RWPE2 (cell line): ENCODE measurements around the gene RDH13.
A peak's percentile ranks its signal among the peaks of the same experiment; 100 is the strongest.

Experiments used
- ATAC-seq: fragments of 200-7000 bp; cut with Tn5 transposase; 3 replicates; pipeline ENCODE4 v1.9.1; 2021; ENCODE audit warnings: low read depth
- DNase-seq: peaks from one replicate; pipeline ENCODE4 v3.0.0-alpha.2; 2020; ENCODE audit warnings: low spot score
- H3K27ac ChIP-seq: fragments of 450-650 bp; 2 replicates; pipeline ENCODE4 v1.5.1; 2017; ENCODE audit warnings: mild to moderate bottlenecking; ENCODE audit not compliant: poor library complexity, severe bottlenecking
- H3K27me3 ChIP-seq: fragments of 250-450 bp; sonication (Bioruptor Pico); 2 replicates; pipeline ENCODE4 v1.5.1; 2021; ENCODE audit warnings: mild to moderate bottlenecking, moderate library complexity; ENCODE audit not compliant: insufficient read depth, poor library complexity, severe bottlenecking
- H3K36me3 ChIP-seq: fragments of 250-450 bp; sonication (Bioruptor Pico); 2 replicates; pipeline ENCODE4 v1.5.1; 2020; ENCODE audit warnings: low read depth, mild to moderate bottlenecking, moderate library complexity
- H3K4me1 ChIP-seq: fragments of 250-450 bp; sonication (Bioruptor Pico); 2 replicates; pipeline ENCODE4 v1.5.1; 2021; ENCODE audit warnings: mild to moderate bottlenecking, moderate library complexity; ENCODE audit not compliant: insufficient read depth, poor library complexity, severe bottlenecking
- H3K4me3 ChIP-seq: fragments of 250-450 bp; sonication (Bioruptor Pico); 2 replicates; pipeline ENCODE4 v1.5.1; 2021; ENCODE audit warnings: mild to moderate bottlenecking, moderate library complexity; ENCODE audit not compliant: severe bottlenecking
- H3K9me3 ChIP-seq: fragments of 250-450 bp; sonication (Bioruptor Pico); 2 replicates; pipeline ENCODE4 v1.5.1; 2021; ENCODE audit warnings: mild to moderate bottlenecking, moderate library complexity; ENCODE audit not compliant: severe bottlenecking
- CTCF ChIP-seq: fragments of 450-650 bp; IDR thresholded peaks from one replicate; pipeline ENCODE4 v1.5.1; 2017; ENCODE audit warnings: mild to moderate bottlenecking, moderate library complexity; ENCODE audit not compliant: poor library complexity, severe bottlenecking

The RDH13 gene

GRCh38 chr19:55071913-55072312, 9.0 kb upstream of the RDH13 start:
- Histone ChIP-seq H3K9me3 (no peaks in the 10 kb centered on the region), H3K4me1 (peaks cover 8% of the 10 kb centered on the region), H3K27me3 (peaks cover 4% of the 10 kb centered on the region), H3K36me3 (no peaks in the 10 kb centered on the region), H3K27ac (no peak overlapping the region), H3K4me3 (no peak overlapping the region)
- DNase-seq (no peak), ATAC-seq (no peak)
- no peak for TF ChIP-seq CTCF

- Histone ChIP-seq H3K27ac (no peak overlapping the region), H3K4me3 (no peak overlapping the region), H3K36me3 (no peaks in the 10 kb centered on the region), H3K9me3 (no peaks in the 10 kb centered on the region), H3K4me1 (peaks cover 8% of the 10 kb centered on the region), H3K27me3 (peaks cover 10% of the 10 kb centered on the region)
- peak; percentile 79 for ATAC-seq
- peak; percentile 89 for DNase-seq
- TF ChIP-seq CTCF: no peak
These were observed 8.2 kb upstream of the RDH13 start for GRCh38 chr19:55071129-55071502.

GRCh38 chr19:55070466-55071128, 7.6 kb upstream of the RDH13 start:
- Histone ChIP-seq H3K27me3 (peaks cover 14% of the 10 kb centered on the region), H3K36me3 (no peaks in the 10 kb centered on the region), H3K4me3 (no peak overlapping the region), H3K9me3 (no peaks in the 10 kb centered on the region), H3K27ac (no peak overlapping the region), H3K4me1 (peaks cover 8% of the 10 kb centered on the region)
- no peak for TF ChIP-seq CTCF
- DNase-seq (no peak), ATAC-seq (no peak)

- Histone ChIP-seq H3K4me1 (peaks cover 8% of the 10 kb centered on the region), H3K4me3 (no peak overlapping the region), H3K27me3 (peaks cover 14% of the 10 kb centered on the region), H3K27ac (no peak overlapping the region), H3K36me3 (no peaks in the 10 kb centered on the region), H3K9me3 (no peaks in the 10 kb centered on the region)
- ATAC-seq: no peak
- TF ChIP-seq CTCF: no peak
- no peak for DNase-seq
These were observed 6.9 kb upstream of the RDH13 start for GRCh38 chr19:55069865-55070197.

- Histone ChIP-seq H3K36me3 (no peaks in the 10 kb centered on the region), H3K4me3 (peak overlapping the region; percentile 19), H3K4me1 (peaks cover 8% of the 10 kb centered on the region), H3K27me3 (peaks cover 14% of the 10 kb centered on the region), H3K9me3 (no peaks in the 10 kb centered on the region), H3K27ac (no peak overlapping the region)
- ATAC-seq (peak; percentile 68), DNase-seq (no peak)
- no peak for TF ChIP-seq CTCF
These were observed 6.3 kb upstream of the RDH13 start for GRCh38 chr19:55068950-55069864.
